GM10266 (cell line): ENCODE data around the gene ATP6V1F.

Experiments
- DNase-seq: peaks from one replicate; pipeline ENCODE4 v3.0.0; 2012; ENCODE audit errors: extremely low spot score
- CTCF ChIP-seq: IDR thresholded peaks from 2 replicates; pipeline ENCODE4 v1.5.1; 2012; ENCODE audit warnings: mild to moderate bottlenecking, low read depth; ENCODE audit not compliant: control insufficient read depth, insufficient read depth; ENCODE audit errors: missing control alignments

Gene ATP6V1F

GRCh38 chr7:128873234-128873633, 10.6 kb downstream of the ATP6V1F start:
- TF ChIP-seq CTCF: no peak
- no peak for DNase-seq

GRCh38 chr7:128874140-128875031, 11.7 kb downstream of the ATP6V1F start:
- no peak for DNase-seq
- no peak for TF ChIP-seq CTCF

GRCh38 chr7:128875523-128875948, 12.9 kb downstream of the ATP6V1F start:
- no peak for DNase-seq
- no peak for TF ChIP-seq CTCF

- TF ChIP-seq CTCF: no peak
- no peak for DNase-seq
Observed at GRCh38 chr7:128876127-128876526, 13.5 kb downstream of the ATP6V1F start.

- TF ChIP-seq CTCF: no peak
- DNase-seq: no peak
Observed at GRCh38 chr7:128876586-128876977, 13.9 kb downstream of the ATP6V1F start.

- DNase-seq: no peak
- TF ChIP-seq CTCF: no peak
Observed at GRCh38 chr7:128876978-128877755, 14.5 kb downstream of the ATP6V1F start.

- no peak for TF ChIP-seq CTCF
- DNase-seq: no peak
Observed at GRCh38 chr7:128877756-128878120, 15.1 kb downstream of the ATP6V1F start.
